Vagina (tissue), 2 donors: Measurements from ENCODE around the gene RSPH3.
"Not testable (repeated sequence)": the region's sequence is repeated elsewhere in the genome, so short reads cannot be mapped to it uniquely, and the experiment has no call there.

Experiments used
- POLR2A ChIP-seq, 2 donors: fragments of 450-650 bp; IDR thresholded peaks; one replicate each; pipeline ENCODE4 v1.6.1; 2017; ENCODE audit warnings: antibody characterized with exemption in 2 of 2, mild to moderate bottlenecking in 2 of 2, moderate library complexity in 2 of 2
- POLR2AphosphoS5 ChIP-seq, 2 donors: sonication (generic); formaldehyde crosslinking; IDR thresholded peaks; one replicate each; pipeline ENCODE4 v1.9.0; 2017; ENCODE audit warnings: antibody characterized with exemption in 2 of 2, mild to moderate bottlenecking in 2 of 2, low read depth in 1 of 2; ENCODE audit not compliant: insufficient read depth in 1 of 2
- TF ChIP-seq, protein P1 (sequence below), 3 experiments: fragments of 450-650 bp in 2 of 3; fragments of 200-600 bp in 1 of 3; sonication (generic) in 1 of 3; IDR thresholded peaks; one replicate each; pipeline ENCODE4 v1.5.1; 2017 to 2019; ENCODE audit warnings: antibody characterized with exemption in 3 of 3, mild to moderate bottlenecking in 2 of 3, moderate library complexity in 2 of 3

DNA sequence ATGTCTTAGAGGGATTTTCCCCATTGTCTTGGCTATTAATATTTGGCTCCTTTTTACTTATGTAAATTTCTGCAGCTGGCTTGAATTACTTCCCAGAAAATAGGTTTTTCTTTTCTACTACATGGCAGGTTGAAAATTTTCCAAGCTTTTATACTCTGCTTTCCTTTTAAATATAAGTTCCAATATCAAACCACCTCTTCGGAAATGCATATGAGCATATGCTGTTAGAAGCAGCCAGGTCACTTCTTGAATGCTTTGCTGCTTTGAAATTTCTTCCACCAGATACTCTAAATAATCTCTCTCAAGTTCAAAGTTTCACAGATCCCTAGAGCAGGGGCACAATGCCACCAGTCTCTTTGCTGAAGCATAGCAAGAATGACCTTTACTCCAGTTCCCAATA is 25.2 kb upstream of the RSPH3 start:
- TF ChIP-seq, protein P1, sequence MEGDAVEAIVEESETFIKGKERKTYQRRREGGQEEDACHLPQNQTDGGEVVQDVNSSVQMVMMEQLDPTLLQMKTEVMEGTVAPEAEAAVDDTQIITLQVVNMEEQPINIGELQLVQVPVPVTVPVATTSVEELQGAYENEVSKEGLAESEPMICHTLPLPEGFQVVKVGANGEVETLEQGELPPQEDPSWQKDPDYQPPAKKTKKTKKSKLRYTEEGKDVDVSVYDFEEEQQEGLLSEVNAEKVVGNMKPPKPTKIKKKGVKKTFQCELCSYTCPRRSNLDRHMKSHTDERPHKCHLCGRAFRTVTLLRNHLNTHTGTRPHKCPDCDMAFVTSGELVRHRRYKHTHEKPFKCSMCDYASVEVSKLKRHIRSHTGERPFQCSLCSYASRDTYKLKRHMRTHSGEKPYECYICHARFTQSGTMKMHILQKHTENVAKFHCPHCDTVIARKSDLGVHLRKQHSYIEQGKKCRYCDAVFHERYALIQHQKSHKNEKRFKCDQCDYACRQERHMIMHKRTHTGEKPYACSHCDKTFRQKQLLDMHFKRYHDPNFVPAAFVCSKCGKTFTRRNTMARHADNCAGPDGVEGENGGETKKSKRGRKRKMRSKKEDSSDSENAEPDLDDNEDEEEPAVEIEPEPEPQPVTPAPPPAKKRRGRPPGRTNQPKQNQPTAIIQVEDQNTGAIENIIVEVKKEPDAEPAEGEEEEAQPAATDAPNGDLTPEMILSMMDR (IDR thresholded peaks at IDR 0.05): not testable (repeated sequence)
- not testable (repeated sequence) for TF ChIP-seq POLR2A (IDR thresholded peaks at IDR 0.05); POLR2AphosphoS5 (IDR thresholded peaks at IDR 0.05; ENCODE audit: insufficient read depth in 1 of 2, low read depth in 1 of 2)
